B cell (primary cell): ENCODE measurements around the gene HS6ST2.

Experiments
- CTCF ChIP-seq: fragments of 200-600 bp; IDR thresholded peaks from one replicate; pipeline ENCODE4 v1.8.0; 2022; ENCODE audit warnings: antibody characterized with exemption, mild to moderate bottlenecking
- EZH2 ChIP-seq: IDR thresholded peaks from 2 replicates; pipeline ENCODE4 v1.6.1; 2012; ENCODE audit warnings: borderline replicate concordance, low read depth, mild to moderate bottlenecking, moderate library complexity, low read length; ENCODE audit not compliant: insufficient read depth, poor library complexity, severe bottlenecking

GRCh38 chrX:132676102-132676501 is 282.3 kb downstream of the HS6ST2 start:
- TF ChIP-seq CTCF (no peak), EZH2 (no peak)
